ENCODE results near the gene GPNMB. TPM values are rescaled to one million over a fixed set of nuclear protein-coding genes. Genes with fewer than 3 reads are reported as not detected.

GPNMB gene
- total RNA-seq, 1 experiment from 2014 or later, result 1.2 TPM

GRCh38 chr7:23276947-23277346 lies 30.4 kb downstream of the GPNMB start:
- POLR2A ChIA-PET, result no interaction called here
- peaks cover 9% of the 10 kb centered on the region for H3K4me1 Mint-ChIP-seq (ENCODE audit: low read depth, unreplicated experiment)
- CTCF ChIA-PET, result interaction anchor here (0.6 to 1.1 kb wide), 2 partner anchors 186 to 268 kb away, joined by 3 to 4 read pairs; no protein-coding TSS in a partner anchor
- no peak overlapping the region for H3K27ac Mint-ChIP-seq (ENCODE audit: unreplicated experiment)
- no peak for TF ChIP-seq CTCF (IDR thresholded peaks at IDR 0.05; ENCODE audit: insufficient read depth in 1 of 2, low read depth in 1 of 2, low read length in 1 of 2, severe bottlenecking in 1 of 2, unreplicated experiment in 1 of 2)
- no peak overlapping the region for H3K4me3 ChIP-seq (ENCODE audit: low read depth, low read length)
- H3K36me3 Mint-ChIP-seq (ENCODE audit: insufficient read depth, unreplicated experiment), result no peaks in the 10 kb centered on the region
- H3K27me3 ChIP-seq (replicated peaks; ENCODE audit: control insufficient read depth, insufficient read depth, low read length), result no peaks in the 10 kb centered on the region
- BruUV-seq (replicated peaks), result no TSS peak
- no peak overlapping the region for H3K4me3 Mint-ChIP-seq (ENCODE audit: unreplicated experiment)
- intact Hi-C loops (cut with micrococcal nuclease; ENCODE audit: unreplicated experiment), result loop anchor here (1.0 to 10.0 kb wide), 4 partner anchors 80 to 438 kb away; partner anchors contain the start of gene STK31
- no peaks in the 10 kb centered on the region for H3K9me3 Mint-ChIP-seq (ENCODE audit: unreplicated experiment)
- H3K4me1 ChIP-seq, result peaks cover 5% of the 10 kb centered on the region
- DNase-seq, result no peak
- no peaks in the 10 kb centered on the region for H3K27me3 Mint-ChIP-seq (ENCODE audit: insufficient read depth, unreplicated experiment)
- no peaks in the 10 kb centered on the region for H3K36me3 ChIP-seq (ENCODE audit: control insufficient read depth, insufficient read depth, low read length)
- H3K9me3 ChIP-seq, result no peaks in the 10 kb centered on the region

DNA sequence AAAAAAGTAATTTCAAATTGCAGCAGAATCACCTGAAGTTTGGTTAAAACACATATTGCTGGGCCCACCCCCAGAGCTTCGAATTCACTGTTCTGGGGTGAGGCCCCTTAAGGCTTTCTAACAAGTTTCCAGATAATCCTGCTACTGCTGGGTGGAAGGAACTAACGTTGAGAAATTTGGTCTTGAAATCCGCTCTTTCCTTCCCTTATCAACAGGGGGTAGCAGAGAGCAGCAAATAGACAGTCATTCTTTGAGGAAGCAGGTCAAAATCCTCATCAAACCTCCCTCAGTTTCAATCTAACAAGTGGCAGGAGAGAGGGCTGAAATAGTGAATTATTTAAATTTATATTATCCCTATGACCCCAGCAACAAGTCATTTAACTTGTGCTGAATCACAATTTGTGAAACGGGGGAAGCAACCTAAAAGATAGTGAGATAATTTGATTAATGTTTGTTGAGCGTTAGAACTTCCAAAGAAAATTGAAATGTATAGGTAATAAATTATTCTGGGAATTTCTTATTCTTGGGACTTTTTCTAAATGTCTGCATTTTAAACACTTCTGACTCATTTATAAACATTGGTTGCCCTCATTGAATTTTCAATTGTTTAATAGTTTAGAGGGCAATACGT lies 30.9 kb downstream of the GPNMB start:
- Histone ChIP-seq H3K9me3 (no peaks in the 10 kb centered on the region), H3K4me1 (peaks cover 5% of the 10 kb centered on the region), H3K4me3 (ENCODE audit: low read depth, low read length) (no peak overlapping the region), H3K27me3 (replicated peaks; ENCODE audit: control insufficient read depth, insufficient read depth, low read length) (no peaks in the 10 kb centered on the region), H3K36me3 (ENCODE audit: control insufficient read depth, insufficient read depth, low read length) (no peaks in the 10 kb centered on the region)
- Mint-ChIP-seq H3K36me3 (ENCODE audit: insufficient read depth, unreplicated experiment) (no peaks in the 10 kb centered on the region), H3K27me3 (ENCODE audit: insufficient read depth, unreplicated experiment) (no peaks in the 10 kb centered on the region), H3K9me3 (ENCODE audit: unreplicated experiment) (no peaks in the 10 kb centered on the region), H3K27ac (ENCODE audit: unreplicated experiment) (no peak overlapping the region), H3K4me3 (ENCODE audit: unreplicated experiment) (no peak overlapping the region), H3K4me1 (ENCODE audit: low read depth, unreplicated experiment) (peaks cover 9% of the 10 kb centered on the region)
- ChIA-PET CTCF (interaction anchor here (0.6 to 0.7 kb wide), 4 partner anchors 21 to 192 kb away, joined by 3 to 10 read pairs (median 4); no protein-coding TSS in a partner anchor), POLR2A (no interaction called here)
- intact Hi-C loops (cut with micrococcal nuclease; ENCODE audit: unreplicated experiment), result loop anchor here (1.0 to 10.0 kb wide), 4 partner anchors 80 to 437 kb away; partner anchors contain the start of gene STK31
- TF ChIP-seq CTCF (IDR thresholded peaks at IDR 0.05; ENCODE audit: insufficient read depth in 1 of 2, low read depth in 1 of 2, low read length in 1 of 2, severe bottlenecking in 1 of 2, unreplicated experiment in 1 of 2), result peak; percentile 73 to 85
- DNase-seq, result peak in 1 of 2 experiments; percentile 78
- BruUV-seq (replicated peaks), result no TSS peak

DNA sequence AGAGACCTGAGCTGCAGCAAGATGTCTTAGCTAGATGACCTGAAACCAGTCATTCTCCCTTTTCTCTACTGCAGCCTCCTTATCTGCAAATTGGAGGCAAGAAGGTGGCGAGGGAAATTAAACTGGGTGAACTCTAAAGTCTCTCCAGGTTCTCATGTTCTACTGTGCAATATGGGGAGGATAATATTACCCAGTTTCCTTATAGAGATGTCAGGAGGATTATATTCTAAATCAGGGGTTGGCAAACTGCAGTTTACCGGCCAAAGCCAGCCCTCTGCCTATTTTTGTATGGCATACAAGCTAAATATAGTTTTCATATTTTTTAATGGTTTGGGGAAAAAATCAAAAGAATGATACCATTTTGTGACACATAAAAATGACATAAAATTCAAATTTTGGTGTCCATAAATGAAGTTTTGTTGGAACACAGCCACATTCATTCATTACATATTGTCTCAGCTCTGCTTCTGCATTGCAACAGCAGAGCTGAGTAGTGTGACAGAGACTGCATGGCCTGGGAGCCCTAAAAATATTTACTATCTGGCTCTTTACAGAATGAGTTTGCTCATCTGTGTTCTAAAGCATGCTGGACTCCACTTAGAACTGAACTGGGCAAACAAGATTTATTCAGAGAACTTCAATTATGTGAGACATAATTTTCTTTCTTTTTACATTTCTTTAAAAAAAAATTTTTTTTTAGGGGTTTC lies 33.4 kb downstream of the GPNMB start:
- Histone ChIP-seq H3K27me3 (replicated peaks; ENCODE audit: control insufficient read depth, insufficient read depth, low read length) (no peaks in the 10 kb centered on the region), H3K4me3 (ENCODE audit: low read depth, low read length) (no peak overlapping the region), H3K9me3 (no peaks in the 10 kb centered on the region), H3K4me1 (no peaks in the 10 kb centered on the region), H3K36me3 (ENCODE audit: control insufficient read depth, insufficient read depth, low read length) (no peaks in the 10 kb centered on the region)
- no peak for TF ChIP-seq CTCF (IDR thresholded peaks at IDR 0.05; ENCODE audit: insufficient read depth in 1 of 2, low read depth in 1 of 2, low read length in 1 of 2, severe bottlenecking in 1 of 2, unreplicated experiment in 1 of 2)
- CTCF ChIA-PET, result interaction anchor here (1.0 kb wide), 1 partner anchor 10 kb away, joined by 4 read pairs; no protein-coding TSS in a partner anchor
- no peak for DNase-seq
- Mint-ChIP-seq H3K27ac (ENCODE audit: unreplicated experiment) (no peak overlapping the region), H3K36me3 (ENCODE audit: insufficient read depth, unreplicated experiment) (no peaks in the 10 kb centered on the region), H3K9me3 (ENCODE audit: unreplicated experiment) (no peaks in the 10 kb centered on the region), H3K27me3 (ENCODE audit: insufficient read depth, unreplicated experiment) (no peaks in the 10 kb centered on the region), H3K4me3 (ENCODE audit: unreplicated experiment) (no peak overlapping the region), H3K4me1 (ENCODE audit: low read depth, unreplicated experiment) (no peaks in the 10 kb centered on the region)
- intact Hi-C loops (cut with micrococcal nuclease; ENCODE audit: unreplicated experiment), result loop anchor here (10.0 kb wide), 1 partner anchor 435 kb away; the partner anchor contains the start of gene STK31
- BruUV-seq (replicated peaks), result no TSS peak
- POLR2A ChIA-PET, result no interaction called here
